HAP-1 (cell line): Measurements from ENCODE around the gene METRN.
A peak's percentile ranks its signal among the peaks of the same experiment; 100 is the strongest.
"Not testable (repeated sequence)": the region's sequence is repeated elsewhere in the genome, so short reads cannot be mapped to it uniquely, and the experiment has no call there.

Experiments
- DNase-seq, 2 experiments: peaks; one replicate each; pipeline ENCODE4 v3.0.0-alpha.2; 2016 to 2020; ENCODE audit warnings: low spot score in 2 of 2
- H3K27me3 ChIP-seq: fragments of 250-450 bp; sonication (Bioruptor Pico); 2 replicates; pipeline ENCODE4 v1.5.1; 2020; ENCODE audit warnings: low read depth, mild to moderate bottlenecking, moderate library complexity
- H3K36me3 ChIP-seq: fragments of 250-450 bp; sonication (Bioruptor Pico); replicated peaks from 2 replicates; pipeline ENCODE4 v1.5.1; 2020; ENCODE audit warnings: mild to moderate bottlenecking
- H3K4me1 ChIP-seq: fragments of 250-450 bp; sonication (Bioruptor Pico); 2 replicates; pipeline ENCODE4 v1.5.1; 2020; ENCODE audit warnings: mild to moderate bottlenecking
- H3K4me3 ChIP-seq: fragments of 250-450 bp; sonication (Bioruptor Pico); 2 replicates; pipeline ENCODE4 v1.5.1; 2020; ENCODE audit warnings: mild to moderate bottlenecking, moderate library complexity
- H3K9me3 ChIP-seq: fragments of 250-450 bp; sonication (Bioruptor Pico); 2 replicates; pipeline ENCODE4 v1.5.1; 2020; ENCODE audit warnings: mild to moderate bottlenecking, moderate library complexity
- in situ Hi-C: fragments of 300-500 bp; cut with MboI; formaldehyde crosslinking; loops from 3 replicates; pipeline ENCODE4 v1.14.3; 2020; ENCODE audit warnings: low sequenced_read_pairs, inconsistent platforms, mixed read lengths

METRN gene

GRCh38 chr16:704552-705380 lies 10.2 kb upstream of the METRN start:
- Histone ChIP-seq H3K9me3 (no peaks in the 10 kb centered on the region), H3K4me1 (peaks cover 3% of the 10 kb centered on the region; the same call in 1 of the 2 replicates), H3K27me3 (peaks cover 43% of the 10 kb centered on the region), H3K36me3 (no peaks in the 10 kb centered on the region), H3K4me3 (peak overlapping the region; percentile 45)
- in situ Hi-C loops: no loop called here
- no peak for DNase-seq

GRCh38 chr16:705431-706188 lies 9.3 kb upstream of the METRN start, which contains the start of gene FBXL16:
Gene FBXL16, minus strand, starts transcription at chr16:705801. Its CDS starts 8,396 bp downstream, at chr16:697405.
- Histone ChIP-seq H3K4me3 (peak within 1 kb of the TSS; percentile 45), H3K9me3 (no peaks in the 10 kb centered on the region), H3K36me3 (no peaks in the 10 kb centered on the region), H3K4me1 (peaks cover 3% of the 10 kb centered on the region; the same call in 1 of the 2 replicates), H3K27me3 (peaks cover 37% of the 10 kb centered on the region)
- in situ Hi-C loops: no loop called here
- peak; percentile 42 to 76 for DNase-seq

- peak overlapping the region; percentile 21 for H3K4me3 ChIP-seq
- in situ Hi-C loops: no loop called here
- H3K27me3 ChIP-seq: peaks cover 29% of the 10 kb centered on the region
- peak in 1 of 2 experiments; percentile 31 for DNase-seq
- no peaks in the 10 kb centered on the region; the same call in 1 of the 2 replicates for H3K4me1 ChIP-seq
- no peaks in the 10 kb centered on the region for H3K36me3 ChIP-seq
- H3K9me3 ChIP-seq: no peaks in the 10 kb centered on the region
Observed at GRCh38 chr16:706189-707061, 8.5 kb upstream of the METRN start.

- DNase-seq: no peak
- Histone ChIP-seq H3K4me1 (no peaks in the 10 kb centered on the region; the same call in 1 of the 2 replicates), H3K27me3 (peaks cover 23% of the 10 kb centered on the region), H3K9me3 (no peaks in the 10 kb centered on the region), H3K4me3 (no peak overlapping the region), H3K36me3 (no peaks in the 10 kb centered on the region)
- in situ Hi-C loops: no loop called here
Observed at GRCh38 chr16:707062-707538, 7.8 kb upstream of the METRN start.

GRCh38 chr16:708019-708418 lies 6.9 kb upstream of the METRN start:
- peaks cover 4% of the 10 kb centered on the region; the same call in 1 of the 2 replicates for H3K4me1 ChIP-seq
- no peak overlapping the region for H3K4me3 ChIP-seq
- no peak for DNase-seq
- no peaks in the 10 kb centered on the region for H3K36me3 ChIP-seq
- no peaks in the 10 kb centered on the region for H3K9me3 ChIP-seq
- peaks cover 18% of the 10 kb centered on the region for H3K27me3 ChIP-seq
- in situ Hi-C loops: no loop called here

GRCh38 chr16:708959-709358 lies 6.0 kb upstream of the METRN start:
- DNase-seq: no peak
- peaks cover 18% of the 10 kb centered on the region for H3K27me3 ChIP-seq
- H3K4me3 ChIP-seq: no peak overlapping the region
- H3K9me3 ChIP-seq: no peaks in the 10 kb centered on the region
- H3K36me3 ChIP-seq: no peaks in the 10 kb centered on the region
- in situ Hi-C loops: no loop called here
- H3K4me1 ChIP-seq: peaks cover 4% of the 10 kb centered on the region; the same call in 1 of the 2 replicates

- no peak overlapping the region for H3K4me3 ChIP-seq
- H3K9me3 ChIP-seq: no peaks in the 10 kb centered on the region
- H3K27me3 ChIP-seq: peaks cover 18% of the 10 kb centered on the region
- in situ Hi-C loops: no loop called here
- DNase-seq: peak; percentile 60 to 84
- H3K36me3 ChIP-seq: no peaks in the 10 kb centered on the region
- H3K4me1 ChIP-seq: peaks cover 4% of the 10 kb centered on the region; the same call in 1 of the 2 replicates
Observed at GRCh38 chr16:709566-710499, 5.1 kb upstream of the METRN start.

- Histone ChIP-seq H3K4me1 (peaks cover 4% of the 10 kb centered on the region; the same call in 1 of the 2 replicates), H3K36me3 (no peaks in the 10 kb centered on the region), H3K4me3 (no peak overlapping the region), H3K27me3 (peaks cover 18% of the 10 kb centered on the region), H3K9me3 (no peaks in the 10 kb centered on the region)
- in situ Hi-C loops: no loop called here
- DNase-seq: no peak
Observed at GRCh38 chr16:710500-711075, 4.3 kb upstream of the METRN start.

- H3K4me3 ChIP-seq: no peak overlapping the region
- peaks cover 17% of the 10 kb centered on the region for H3K27me3 ChIP-seq
- H3K9me3 ChIP-seq: no peaks in the 10 kb centered on the region
- in situ Hi-C loops: no loop called here
- peaks cover 7% of the 10 kb centered on the region; the same call in 1 of the 2 replicates for H3K4me1 ChIP-seq
- no peak for DNase-seq
- no peaks in the 10 kb centered on the region for H3K36me3 ChIP-seq
Observed at GRCh38 chr16:711084-711483, 3.8 kb upstream of the METRN start.

- Histone ChIP-seq H3K9me3 (no peaks in the 10 kb centered on the region), H3K4me1 (peaks cover 12% of the 10 kb centered on the region; the same call in 1 of the 2 replicates), H3K4me3 (no peak overlapping the region), H3K27me3 (peaks cover 11% of the 10 kb centered on the region), H3K36me3 (peaks cover 1% of the 10 kb centered on the region; the same call in 1 of the 2 replicates)
- in situ Hi-C loops: no loop called here
- peak; percentile 71 to 91 for DNase-seq
Observed at GRCh38 chr16:711548-712320, 3.2 kb upstream of the METRN start.

- in situ Hi-C loops, H3K4me3 ChIP-seq, H3K36me3 ChIP-seq, H3K9me3 ChIP-seq, H3K27me3 ChIP-seq: not testable (repeated sequence)
- peaks cover 12% of the 10 kb centered on the region; the same call in 1 of the 2 replicates for H3K4me1 ChIP-seq
- peak; percentile 82 to 88 for DNase-seq
Observed at GRCh38 chr16:712740-713250, 2.1 kb upstream of the METRN start.
